ENCODE measurements around the gene ITPR1. TPM values are rescaled to one million over a fixed set of nuclear protein-coding genes. Genes with fewer than 3 reads are reported as not detected.
A peak's percentile ranks its signal among the peaks of the same experiment; 100 is the strongest.

The ITPR1 gene
- total RNA-seq, 4 donors from 2014 or later = 14.7 to 45.1 (median 21.0) TPM

DNA sequence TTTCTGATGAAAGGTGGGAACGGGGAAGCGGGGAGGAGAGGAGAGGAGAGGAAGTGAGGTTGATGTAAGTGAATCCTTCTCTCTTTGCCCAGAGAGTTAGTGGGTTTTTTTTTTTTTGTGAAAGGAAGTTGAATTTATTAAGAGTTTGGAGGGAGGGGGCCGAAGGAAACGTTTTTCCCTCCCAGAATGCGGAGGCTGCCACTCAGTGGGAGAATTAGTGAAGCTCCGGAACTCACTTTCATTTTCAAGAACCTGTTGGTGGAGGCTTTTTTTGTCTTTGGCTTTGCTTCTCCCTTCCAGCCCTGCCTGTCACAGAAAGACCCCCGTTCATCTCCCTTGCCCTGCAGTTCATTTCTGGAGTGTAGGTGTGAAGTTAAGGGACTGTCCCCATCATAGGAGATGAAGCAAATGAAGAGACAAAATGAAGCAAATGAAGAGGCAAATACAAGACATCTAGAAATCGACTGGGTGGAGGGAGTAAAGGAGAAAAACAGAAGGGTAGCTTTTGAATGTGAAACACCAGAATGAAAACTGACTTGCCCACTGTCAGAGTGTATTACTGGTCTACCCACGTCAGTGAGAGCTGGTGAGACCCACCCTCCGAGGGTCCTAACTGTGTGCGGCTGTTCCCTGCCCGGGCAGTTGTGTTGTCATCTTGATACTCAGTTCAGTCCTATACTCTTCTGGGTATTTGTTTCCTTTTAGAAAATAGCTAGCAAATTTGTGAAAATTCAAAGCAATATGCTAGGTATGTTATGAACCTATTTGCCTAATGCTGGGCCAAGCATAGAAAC, 91.5 kb downstream of the ITPR1 start:
- Histone ChIP-seq H3K27me3 (no peaks in the 10 kb centered on the region), H3K4me3 (peak overlapping the region; percentile 35), H3K27ac (no peak overlapping the region), H3K4me1 (peaks cover 41% of the 10 kb centered on the region), H3K36me3 (no peaks in the 10 kb centered on the region), H3K9me3 (no peaks in the 10 kb centered on the region)
- no peak for TF ChIP-seq EP300 (IDR thresholded peaks at IDR 0.05)
- no peak for TF ChIP-seq POLR2AphosphoS5 (IDR thresholded peaks at IDR 0.05)
- TF ChIP-seq, protein P1, sequence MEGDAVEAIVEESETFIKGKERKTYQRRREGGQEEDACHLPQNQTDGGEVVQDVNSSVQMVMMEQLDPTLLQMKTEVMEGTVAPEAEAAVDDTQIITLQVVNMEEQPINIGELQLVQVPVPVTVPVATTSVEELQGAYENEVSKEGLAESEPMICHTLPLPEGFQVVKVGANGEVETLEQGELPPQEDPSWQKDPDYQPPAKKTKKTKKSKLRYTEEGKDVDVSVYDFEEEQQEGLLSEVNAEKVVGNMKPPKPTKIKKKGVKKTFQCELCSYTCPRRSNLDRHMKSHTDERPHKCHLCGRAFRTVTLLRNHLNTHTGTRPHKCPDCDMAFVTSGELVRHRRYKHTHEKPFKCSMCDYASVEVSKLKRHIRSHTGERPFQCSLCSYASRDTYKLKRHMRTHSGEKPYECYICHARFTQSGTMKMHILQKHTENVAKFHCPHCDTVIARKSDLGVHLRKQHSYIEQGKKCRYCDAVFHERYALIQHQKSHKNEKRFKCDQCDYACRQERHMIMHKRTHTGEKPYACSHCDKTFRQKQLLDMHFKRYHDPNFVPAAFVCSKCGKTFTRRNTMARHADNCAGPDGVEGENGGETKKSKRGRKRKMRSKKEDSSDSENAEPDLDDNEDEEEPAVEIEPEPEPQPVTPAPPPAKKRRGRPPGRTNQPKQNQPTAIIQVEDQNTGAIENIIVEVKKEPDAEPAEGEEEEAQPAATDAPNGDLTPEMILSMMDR (IDR thresholded peaks at IDR 0.05) = no peak
- no peak for TF ChIP-seq POLR2A (IDR thresholded peaks at IDR 0.05)
- WGBS = 47% methylated on average over 12 of the region's 12 CpGs
- DNase-seq (ENCODE audit: low spot score in 2 of 2) = no peak

DNA sequence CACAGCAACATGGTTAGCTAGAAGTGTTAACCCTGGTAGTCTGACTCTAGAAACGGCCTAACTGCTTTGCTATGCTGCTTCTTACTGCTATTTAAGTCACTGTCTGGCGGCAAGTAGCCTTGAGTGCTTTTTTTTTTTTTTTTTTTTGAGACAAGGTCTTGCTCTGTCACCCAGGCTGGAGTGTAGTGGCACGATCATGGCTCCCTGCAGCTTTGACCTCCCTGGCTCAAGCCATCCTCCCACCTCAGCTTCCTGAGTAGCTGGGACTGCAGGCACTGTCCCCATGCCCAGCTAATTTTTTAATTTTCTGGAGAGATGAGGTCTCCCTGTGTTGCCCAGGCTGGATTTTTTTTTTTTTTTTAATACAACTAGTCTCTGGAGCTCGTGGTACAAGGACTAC, 93.2 kb downstream of the ITPR1 start:
- no peak overlapping the region for H3K4me3 ChIP-seq
- TF ChIP-seq, protein P1 (IDR thresholded peaks at IDR 0.05) = no peak
- TF ChIP-seq POLR2A (IDR thresholded peaks at IDR 0.05) (no peak), EP300 (IDR thresholded peaks at IDR 0.05) (no peak), POLR2AphosphoS5 (IDR thresholded peaks at IDR 0.05) (no peak)
- no peak for DNase-seq (ENCODE audit: low spot score in 2 of 2)
- no peaks in the 10 kb centered on the region for H3K36me3 ChIP-seq
- H3K9me3 ChIP-seq = no peaks in the 10 kb centered on the region
- H3K4me1 ChIP-seq = peaks cover 37% of the 10 kb centered on the region
- no peak overlapping the region for H3K27ac ChIP-seq
- H3K27me3 ChIP-seq = no peaks in the 10 kb centered on the region
- 81% methylated on average over 4 of the region's 4 CpGs for WGBS

DNA sequence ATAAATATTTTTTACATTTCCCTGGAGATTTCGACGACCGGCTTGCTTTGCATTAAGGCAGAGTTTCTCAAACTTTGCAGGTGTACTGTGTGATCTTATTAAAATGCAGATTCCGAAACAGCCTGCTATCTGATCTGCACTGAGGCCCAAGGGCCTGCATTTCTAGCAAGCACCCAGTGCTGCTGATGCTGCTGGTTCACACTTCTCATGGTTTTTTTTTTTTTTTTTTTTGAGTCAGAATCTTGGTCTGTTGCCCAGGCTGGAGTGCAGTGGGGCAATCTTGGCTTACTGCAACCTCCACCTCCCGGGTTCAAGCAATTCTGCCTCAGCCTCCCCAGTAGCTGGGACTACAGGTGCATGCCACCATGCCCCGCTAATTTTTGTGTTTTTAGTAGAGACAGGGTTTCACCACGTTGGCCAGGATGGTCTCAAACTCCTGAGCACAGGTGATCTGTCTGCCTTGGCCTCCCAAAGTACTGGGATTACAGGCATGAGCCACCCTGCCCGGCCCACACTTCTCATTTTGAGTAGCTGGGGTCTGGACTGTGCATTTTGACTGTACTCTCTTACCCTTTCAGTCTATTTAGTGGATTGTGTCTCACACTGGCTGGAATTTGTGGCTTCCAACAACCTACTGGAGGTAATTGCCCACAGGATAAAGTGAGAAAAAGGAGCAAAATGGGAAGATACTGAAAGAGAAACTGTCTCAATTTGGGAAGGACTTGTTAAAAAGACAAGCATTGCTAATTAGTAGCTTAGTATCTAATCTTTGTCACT, 94.1 kb downstream of the ITPR1 start:
- WGBS = 63% methylated on average over 8 of the region's 8 CpGs
- TF ChIP-seq EP300 (IDR thresholded peaks at IDR 0.05) (no peak), POLR2AphosphoS5 (IDR thresholded peaks at IDR 0.05) (no peak), POLR2A (IDR thresholded peaks at IDR 0.05) (no peak)
- TF ChIP-seq, protein P1 (IDR thresholded peaks at IDR 0.05) = no peak

GRCh38 chr3:4587838-4588105, 94.6 kb downstream of the ITPR1 start:
- Histone ChIP-seq H3K27ac (no peak overlapping the region), H3K27me3 (no peaks in the 10 kb centered on the region), H3K4me1 (peaks cover 25% of the 10 kb centered on the region), H3K4me3 (no peak overlapping the region), H3K36me3 (no peaks in the 10 kb centered on the region), H3K9me3 (no peaks in the 10 kb centered on the region)
- no peak for DNase-seq (ENCODE audit: low spot score in 2 of 2)
- TF ChIP-seq EP300 (IDR thresholded peaks at IDR 0.05) (no peak), POLR2AphosphoS5 (IDR thresholded peaks at IDR 0.05) (no peak), POLR2A (IDR thresholded peaks at IDR 0.05) (no peak)

More for the DNA sequence above, 94.1 kb downstream of the ITPR1 start:
- H3K36me3 ChIP-seq = no peaks in the 10 kb centered on the region
- DNase-seq (ENCODE audit: low spot score in 2 of 2) = no peak
- H3K4me1 ChIP-seq = peaks cover 30% of the 10 kb centered on the region
- no peaks in the 10 kb centered on the region for H3K27me3 ChIP-seq
- H3K4me3 ChIP-seq = no peak overlapping the region
- no peaks in the 10 kb centered on the region for H3K9me3 ChIP-seq
- H3K27ac ChIP-seq = no peak overlapping the region

DNA sequence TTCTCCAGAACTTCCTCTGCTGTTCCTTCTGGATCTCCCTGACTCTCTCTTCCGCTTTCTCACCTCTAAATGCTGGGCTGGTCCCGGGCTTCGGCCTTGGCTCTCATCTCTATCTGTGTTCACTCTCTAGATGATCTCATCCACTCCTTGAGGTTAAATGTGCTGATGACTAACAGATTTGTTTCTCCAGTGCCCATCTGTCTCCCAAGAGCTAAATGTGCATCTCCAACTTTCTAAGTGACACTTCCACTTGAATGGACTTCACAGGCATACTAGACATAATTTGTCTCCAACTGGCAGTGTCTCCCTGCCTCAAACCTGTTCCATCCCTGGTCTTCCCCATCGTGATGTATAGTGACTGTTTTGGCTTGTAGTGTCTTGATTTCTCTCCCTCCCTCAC, 95.3 kb downstream of the ITPR1 start:
- Histone ChIP-seq H3K4me1 (peaks cover 23% of the 10 kb centered on the region), H3K27me3 (no peaks in the 10 kb centered on the region), H3K27ac (no peak overlapping the region), H3K36me3 (no peaks in the 10 kb centered on the region), H3K9me3 (no peaks in the 10 kb centered on the region), H3K4me3 (no peak overlapping the region)
- TF ChIP-seq POLR2AphosphoS5 (IDR thresholded peaks at IDR 0.05) = no peak
- TF ChIP-seq, protein P1 (IDR thresholded peaks at IDR 0.05) = no peak
- TF ChIP-seq POLR2A (IDR thresholded peaks at IDR 0.05) = no peak
- no peak for TF ChIP-seq EP300 (IDR thresholded peaks at IDR 0.05)
- 36% methylated on average over 4 of the region's 4 CpGs for WGBS
- no peak for DNase-seq (ENCODE audit: low spot score in 2 of 2)
